RWPE2 (cell line): ENCODE measurements around the gene HCRTR1.
"Not testable (repeated sequence)": the region's sequence is repeated elsewhere in the genome, so short reads cannot be mapped to it uniquely, and the experiment has no call there.

Experiments
- ATAC-seq: fragments of 200-7000 bp; cut with Tn5 transposase; 3 replicates; pipeline ENCODE4 v1.9.1; 2021; ENCODE audit warnings: low read depth
- DNase-seq: peaks from one replicate; pipeline ENCODE4 v3.0.0-alpha.2; 2020; ENCODE audit warnings: low spot score
- H3K27ac ChIP-seq: fragments of 450-650 bp; 2 replicates; pipeline ENCODE4 v1.5.1; 2017; ENCODE audit warnings: mild to moderate bottlenecking; ENCODE audit not compliant: poor library complexity, severe bottlenecking
- H3K27me3 ChIP-seq: fragments of 250-450 bp; sonication (Bioruptor Pico); 2 replicates; pipeline ENCODE4 v1.5.1; 2021; ENCODE audit warnings: mild to moderate bottlenecking, moderate library complexity; ENCODE audit not compliant: insufficient read depth, poor library complexity, severe bottlenecking
- H3K36me3 ChIP-seq: fragments of 250-450 bp; sonication (Bioruptor Pico); 2 replicates; pipeline ENCODE4 v1.5.1; 2020; ENCODE audit warnings: low read depth, mild to moderate bottlenecking, moderate library complexity
- H3K4me1 ChIP-seq: fragments of 250-450 bp; sonication (Bioruptor Pico); 2 replicates; pipeline ENCODE4 v1.5.1; 2021; ENCODE audit warnings: mild to moderate bottlenecking, moderate library complexity; ENCODE audit not compliant: insufficient read depth, poor library complexity, severe bottlenecking
- H3K4me3 ChIP-seq: fragments of 250-450 bp; sonication (Bioruptor Pico); 2 replicates; pipeline ENCODE4 v1.5.1; 2021; ENCODE audit warnings: mild to moderate bottlenecking, moderate library complexity; ENCODE audit not compliant: severe bottlenecking
- H3K9me3 ChIP-seq: fragments of 250-450 bp; sonication (Bioruptor Pico); 2 replicates; pipeline ENCODE4 v1.5.1; 2021; ENCODE audit warnings: mild to moderate bottlenecking, moderate library complexity; ENCODE audit not compliant: severe bottlenecking
- TF ChIP-seq, protein P1 (sequence below): fragments of 450-650 bp; IDR thresholded peaks from one replicate; pipeline ENCODE4 v1.5.1; 2017; ENCODE audit warnings: mild to moderate bottlenecking, moderate library complexity; ENCODE audit not compliant: poor library complexity, severe bottlenecking

HCRTR1 gene

DNA sequence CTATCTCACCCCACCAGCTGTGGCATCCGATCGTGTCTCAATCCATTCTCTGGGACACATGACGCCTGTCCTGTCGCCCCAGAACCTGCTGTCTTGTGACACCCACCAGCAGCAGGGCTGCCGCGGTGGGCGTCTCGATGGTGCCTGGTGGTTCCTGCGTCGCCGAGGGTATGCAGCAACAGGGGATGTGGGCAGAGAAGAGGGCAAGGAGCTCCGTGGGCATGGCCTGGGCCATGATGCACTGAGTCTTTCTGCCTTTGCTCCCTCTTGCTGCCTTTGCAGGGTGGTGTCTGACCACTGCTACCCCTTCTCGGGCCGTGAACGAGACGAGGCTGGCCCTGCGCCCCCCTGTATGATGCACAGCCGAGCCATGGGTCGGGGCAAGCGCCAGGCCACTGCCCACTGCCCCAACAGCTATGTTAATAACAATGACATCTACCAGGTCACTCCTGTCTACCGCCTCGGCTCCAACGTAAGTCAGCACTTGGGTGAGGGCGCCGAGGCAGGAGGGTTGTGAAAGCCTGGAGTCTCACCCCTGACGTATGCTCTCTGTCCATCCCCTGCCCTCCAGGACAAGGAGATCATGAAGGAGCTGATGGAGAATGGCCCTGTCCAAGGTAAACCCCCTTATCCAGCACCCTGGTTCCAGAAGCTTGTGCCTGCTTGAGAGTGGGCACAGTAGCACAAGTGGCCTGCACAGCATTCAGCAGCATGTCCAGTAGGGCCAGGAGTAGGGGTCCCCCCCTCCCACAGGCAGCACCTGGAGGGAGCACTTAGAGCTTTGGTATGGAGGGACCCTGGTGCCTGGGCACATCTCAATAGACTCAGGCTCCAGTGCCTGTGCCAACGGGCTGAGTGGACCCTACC lies 32.4 kb upstream of the HCRTR1 start:
- H3K36me3 ChIP-seq, result peaks cover 73% of the 10 kb centered on the region
- peaks cover 44% of the 10 kb centered on the region for H3K4me1 ChIP-seq
- H3K9me3 ChIP-seq, result no peaks in the 10 kb centered on the region
- no peaks in the 10 kb centered on the region for H3K27me3 ChIP-seq
- DNase-seq (no peak), ATAC-seq (no peak)
- H3K27ac ChIP-seq, result peak overlapping the region; percentile 49
- TF ChIP-seq, protein P1, sequence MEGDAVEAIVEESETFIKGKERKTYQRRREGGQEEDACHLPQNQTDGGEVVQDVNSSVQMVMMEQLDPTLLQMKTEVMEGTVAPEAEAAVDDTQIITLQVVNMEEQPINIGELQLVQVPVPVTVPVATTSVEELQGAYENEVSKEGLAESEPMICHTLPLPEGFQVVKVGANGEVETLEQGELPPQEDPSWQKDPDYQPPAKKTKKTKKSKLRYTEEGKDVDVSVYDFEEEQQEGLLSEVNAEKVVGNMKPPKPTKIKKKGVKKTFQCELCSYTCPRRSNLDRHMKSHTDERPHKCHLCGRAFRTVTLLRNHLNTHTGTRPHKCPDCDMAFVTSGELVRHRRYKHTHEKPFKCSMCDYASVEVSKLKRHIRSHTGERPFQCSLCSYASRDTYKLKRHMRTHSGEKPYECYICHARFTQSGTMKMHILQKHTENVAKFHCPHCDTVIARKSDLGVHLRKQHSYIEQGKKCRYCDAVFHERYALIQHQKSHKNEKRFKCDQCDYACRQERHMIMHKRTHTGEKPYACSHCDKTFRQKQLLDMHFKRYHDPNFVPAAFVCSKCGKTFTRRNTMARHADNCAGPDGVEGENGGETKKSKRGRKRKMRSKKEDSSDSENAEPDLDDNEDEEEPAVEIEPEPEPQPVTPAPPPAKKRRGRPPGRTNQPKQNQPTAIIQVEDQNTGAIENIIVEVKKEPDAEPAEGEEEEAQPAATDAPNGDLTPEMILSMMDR, result no peak
- no peak overlapping the region for H3K4me3 ChIP-seq

DNA sequence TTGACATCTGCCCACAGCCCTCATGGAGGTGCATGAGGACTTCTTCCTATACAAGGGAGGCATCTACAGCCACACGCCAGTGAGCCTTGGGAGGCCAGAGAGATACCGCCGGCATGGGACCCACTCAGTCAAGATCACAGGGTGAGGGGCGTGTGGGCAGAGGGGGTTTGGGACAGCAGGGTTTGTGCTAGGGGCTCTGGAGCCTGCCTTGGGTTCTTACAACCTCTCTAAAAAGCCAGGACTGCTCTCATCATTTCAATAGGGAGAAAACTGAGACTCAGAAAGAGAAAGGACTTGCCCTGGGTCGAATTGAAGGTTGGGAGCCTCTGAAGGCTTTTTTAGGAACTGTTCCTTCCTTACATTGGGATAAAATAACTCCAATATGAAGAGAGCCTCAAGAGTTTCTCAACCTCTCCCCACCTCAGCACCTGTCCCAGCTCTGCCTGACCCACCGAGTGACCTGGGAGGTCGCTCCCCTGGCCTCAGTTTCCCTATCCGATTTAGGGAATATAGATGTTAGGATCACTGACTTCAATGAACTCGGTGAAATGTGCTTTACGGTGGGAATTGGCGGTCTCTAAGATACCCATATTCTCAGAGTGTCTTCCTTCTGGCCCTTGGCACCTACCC lies 31.6 kb upstream of the HCRTR1 start:
- ATAC-seq, result no peak
- TF ChIP-seq, protein P1, result no peak
- H3K27ac ChIP-seq, result no peak overlapping the region

DNA sequence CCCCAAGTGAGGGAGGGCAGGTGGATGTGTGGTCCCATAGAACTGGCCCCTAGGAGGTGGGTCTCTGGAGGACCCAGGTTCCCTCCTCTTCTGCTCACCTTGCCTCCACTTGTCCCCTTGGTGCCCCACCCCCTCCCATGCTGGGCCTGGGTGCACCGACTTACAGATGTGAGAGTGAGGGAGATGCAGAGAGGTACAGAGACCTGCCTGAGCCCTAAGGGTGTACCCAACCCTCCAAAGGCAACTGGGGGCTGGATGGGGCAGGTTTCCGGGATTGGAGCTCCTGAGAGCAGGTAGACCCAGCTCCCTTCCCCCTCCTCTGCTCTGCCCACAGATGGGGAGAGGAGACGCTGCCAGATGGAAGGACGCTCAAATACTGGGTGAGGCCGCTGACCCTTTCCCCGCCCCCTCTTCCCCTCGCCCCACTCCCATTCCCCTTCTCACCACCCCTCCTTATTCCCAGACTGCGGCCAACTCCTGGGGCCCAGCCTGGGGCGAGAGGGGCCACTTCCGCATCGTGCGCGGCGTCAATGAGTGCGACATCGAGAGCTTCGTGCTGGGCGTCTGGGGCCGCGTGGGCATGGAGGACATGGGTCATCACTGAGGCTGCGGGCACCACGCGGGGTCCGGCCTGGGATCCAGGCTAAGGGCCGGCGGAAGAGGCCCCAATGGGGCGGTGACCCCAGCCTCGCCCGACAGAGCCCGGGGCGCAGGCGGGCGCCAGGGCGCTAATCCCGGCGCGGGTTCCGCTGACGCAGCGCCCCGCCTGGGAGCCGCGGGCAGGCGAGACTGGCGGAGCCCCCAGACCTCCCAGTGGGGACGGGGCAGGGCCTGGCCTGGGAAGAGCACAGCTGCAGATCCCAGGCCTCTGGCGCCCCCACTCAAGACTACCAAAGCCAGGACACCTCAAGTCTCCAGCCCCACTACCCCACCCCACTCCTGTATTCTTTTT lies 30.8 kb upstream of the HCRTR1 start:
- H3K4me1 ChIP-seq, result peaks cover 35% of the 10 kb centered on the region
- TF ChIP-seq, protein P1, result no peak
- H3K36me3 ChIP-seq, result peaks cover 58% of the 10 kb centered on the region
- H3K27me3 ChIP-seq, result no peaks in the 10 kb centered on the region
- no peak overlapping the region for H3K27ac ChIP-seq
- no peak overlapping the region for H3K4me3 ChIP-seq
- no peak for DNase-seq
- ATAC-seq, result no peak
- no peaks in the 10 kb centered on the region for H3K9me3 ChIP-seq

More for the DNA sequence above, 31.6 kb upstream of the HCRTR1 start:
- Histone ChIP-seq H3K4me1 (peaks cover 38% of the 10 kb centered on the region), H3K4me3 (no peak overlapping the region), H3K9me3 (no peaks in the 10 kb centered on the region), H3K27me3 (no peaks in the 10 kb centered on the region), H3K36me3 (peaks cover 66% of the 10 kb centered on the region)
- no peak for DNase-seq

DNA sequence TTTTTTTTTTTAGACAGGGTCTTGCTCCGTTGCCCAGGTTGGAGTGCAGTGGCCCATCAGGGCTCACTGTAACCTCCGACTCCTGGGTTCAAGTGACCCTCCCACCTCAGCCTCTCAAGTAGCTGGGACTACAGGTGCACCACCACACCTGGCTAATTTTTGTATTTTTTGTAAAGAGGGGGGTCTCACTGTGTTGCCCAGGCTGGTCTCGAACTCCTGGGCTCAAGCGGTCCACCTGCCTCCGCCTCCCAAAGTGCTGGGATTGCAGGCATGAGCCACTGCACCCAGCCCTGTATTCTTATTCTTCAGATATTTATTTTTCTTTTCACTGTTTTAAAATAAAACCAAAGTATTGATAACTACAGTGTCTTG lies 30.2 kb upstream of the HCRTR1 start:
- Histone ChIP-seq H3K36me3 (peaks cover 51% of the 10 kb centered on the region), H3K4me1 (peaks cover 38% of the 10 kb centered on the region), H3K27ac (peak overlapping the region; percentile 68)
- H3K27me3 ChIP-seq, ATAC-seq, H3K9me3 ChIP-seq, DNase-seq, H3K4me3 ChIP-seq: not testable (repeated sequence)
